HG02852 (cell line): ENCODE measurements around the gene KSR2.

Experiments
- ATAC-seq: cut with Tn5 transposase; IDR thresholded peaks from one replicate; pipeline ENCODE4 v1.9.1; 2021; ENCODE audit warnings: mild to moderate bottlenecking, moderate library complexity; ENCODE audit not compliant: unreplicated experiment

The KSR2 gene

GRCh38 chr12:117589021-117589420, 379.8 kb downstream of the KSR2 start:
- ATAC-seq: no peak

- ATAC-seq: no peak
Measured at GRCh38 chr12:117587631-117588287, 381.0 kb downstream of the KSR2 start.

DNA sequence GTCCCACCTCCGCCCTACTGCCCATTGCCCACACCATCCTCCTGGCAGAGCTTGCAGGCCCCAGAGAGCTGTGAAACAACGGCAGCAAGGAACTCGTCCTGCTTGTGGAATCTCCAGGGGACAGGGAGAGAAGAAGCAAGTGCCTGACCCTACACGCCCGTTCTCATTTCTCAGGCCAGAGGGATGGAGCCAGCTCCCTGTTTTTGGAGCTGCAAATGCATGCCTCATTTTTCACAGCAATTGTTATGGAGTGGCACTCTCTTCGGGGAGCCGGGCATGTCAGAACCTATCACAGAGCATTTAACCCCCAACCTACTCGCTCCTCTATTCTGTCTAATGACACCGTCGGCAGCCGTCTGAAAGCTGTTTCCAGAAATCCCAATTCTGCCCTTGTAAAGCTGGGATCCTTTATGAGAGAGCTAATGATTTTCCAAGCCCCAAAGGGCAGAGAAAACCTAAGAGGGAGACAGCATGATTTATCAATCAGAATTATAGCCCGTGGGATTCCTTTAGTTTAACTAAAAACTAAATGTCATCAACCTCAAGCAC, 385.0 kb downstream of the KSR2 start:
- ATAC-seq: no peak

- ATAC-seq: no peak
Measured at GRCh38 chr12:117583092-117583491, 385.7 kb downstream of the KSR2 start.

GRCh38 chr12:117582135-117582784, 386.5 kb downstream of the KSR2 start:
- no peak for ATAC-seq

GRCh38 chr12:117580718-117581062, 388.1 kb downstream of the KSR2 start:
- no peak for ATAC-seq

- ATAC-seq: no peak
Measured at GRCh38 chr12:117580015-117580717, 388.6 kb downstream of the KSR2 start.

- ATAC-seq: no peak
Measured at GRCh38 chr12:117577122-117577657, 391.6 kb downstream of the KSR2 start.

- ATAC-seq: no peak
Measured at GRCh38 chr12:117576053-117576452, 392.7 kb downstream of the KSR2 start.

- ATAC-seq: no peak
Measured at GRCh38 chr12:117574655-117575054, 394.1 kb downstream of the KSR2 start.

GRCh38 chr12:117572755-117573154, 396.0 kb downstream of the KSR2 start:
- no peak for ATAC-seq

- ATAC-seq: no peak
Measured at GRCh38 chr12:117571321-117571720, 397.5 kb downstream of the KSR2 start.

DNA sequence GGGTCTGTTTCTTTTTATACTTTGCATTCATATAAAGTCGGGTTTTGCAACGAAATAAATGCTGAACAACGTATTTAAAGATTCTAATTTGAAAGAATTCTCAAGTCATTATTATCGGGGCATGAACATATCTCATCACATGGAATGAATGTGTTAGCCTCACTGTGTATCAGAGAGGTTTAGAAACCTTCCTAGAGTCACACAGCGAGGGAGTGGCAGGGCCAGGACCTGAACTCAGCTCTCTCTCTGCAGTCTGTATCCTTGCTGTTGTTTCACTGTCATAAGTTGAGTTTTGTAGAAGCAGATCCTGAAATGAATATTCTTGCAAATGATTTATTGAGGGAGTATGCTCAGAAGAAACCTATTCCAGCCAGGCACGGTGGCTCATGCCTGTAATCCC, 398.2 kb downstream of the KSR2 start:
- ATAC-seq: no peak

DNA sequence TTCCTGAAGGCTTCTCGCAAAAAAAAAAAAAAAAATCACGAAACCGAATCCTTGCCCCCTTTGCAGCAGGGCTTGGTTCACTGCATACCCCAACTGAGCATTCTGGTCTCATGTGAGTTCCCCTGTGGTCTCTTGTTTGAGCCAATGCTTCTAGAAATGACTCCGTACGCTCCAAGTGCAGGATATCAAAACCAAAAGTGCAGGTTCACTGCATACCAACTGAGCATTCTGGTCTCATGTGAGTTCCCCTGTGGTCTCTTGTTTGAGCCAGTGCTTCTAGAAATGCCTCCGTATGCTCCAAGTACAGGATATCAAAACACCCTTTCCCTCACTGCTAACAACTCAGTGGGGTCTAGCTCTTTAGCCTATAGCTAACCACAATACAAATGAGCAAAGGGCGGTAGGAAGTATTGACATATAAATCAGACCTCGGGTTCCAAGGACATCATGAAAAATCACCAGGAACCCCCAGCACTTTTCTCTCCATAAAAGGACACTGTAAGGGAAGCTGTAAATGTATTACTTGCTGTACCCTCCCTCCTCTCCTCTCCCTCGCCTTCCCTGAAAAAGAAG, 401.1 kb downstream of the KSR2 start:
- peak; percentile 83 for ATAC-seq

DNA sequence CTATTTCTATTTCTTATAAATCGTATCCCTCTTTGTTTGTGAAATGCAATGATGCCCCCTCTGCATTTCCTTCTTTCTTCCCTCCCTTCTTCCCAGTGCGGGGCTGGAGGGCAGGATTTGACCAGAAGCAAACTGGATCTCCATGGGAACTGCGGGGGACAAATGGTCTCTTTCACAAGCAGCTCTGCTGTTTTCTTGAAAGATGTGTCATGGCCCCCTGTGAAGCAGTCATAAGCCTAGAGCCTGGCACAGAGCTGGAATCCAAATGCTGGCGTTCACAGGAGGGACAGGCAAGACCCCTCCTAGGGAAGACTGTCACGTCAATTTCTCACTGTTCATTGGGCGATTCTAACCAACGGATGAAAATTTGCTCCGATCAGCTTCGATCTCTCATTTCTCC, 403.9 kb downstream of the KSR2 start:
- ATAC-seq: no peak

DNA sequence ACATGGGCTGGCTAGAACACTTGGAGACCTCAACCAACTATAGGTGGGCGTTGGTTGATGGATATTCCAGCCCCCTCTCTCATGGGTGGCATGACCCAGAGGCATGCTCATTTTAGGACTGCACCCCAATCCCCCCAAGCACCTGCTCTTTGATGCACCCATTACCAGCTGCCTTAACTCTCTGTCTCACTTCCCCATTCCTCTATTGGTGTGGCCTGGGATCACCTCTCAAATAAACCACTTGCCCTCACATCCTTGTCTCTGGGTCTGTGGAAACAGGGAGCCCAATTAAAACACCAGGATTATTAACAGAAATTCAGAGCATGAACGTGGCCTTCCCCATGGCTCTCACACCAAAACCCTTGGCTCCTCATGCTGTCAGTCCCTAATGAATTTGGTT, 405.1 kb downstream of the KSR2 start:
- no peak for ATAC-seq

- no peak for ATAC-seq
Measured at GRCh38 chr12:117563007-117563406, 405.8 kb downstream of the KSR2 start.

GRCh38 chr12:117561990-117562389, 406.8 kb downstream of the KSR2 start:
- no peak for ATAC-seq

DNA sequence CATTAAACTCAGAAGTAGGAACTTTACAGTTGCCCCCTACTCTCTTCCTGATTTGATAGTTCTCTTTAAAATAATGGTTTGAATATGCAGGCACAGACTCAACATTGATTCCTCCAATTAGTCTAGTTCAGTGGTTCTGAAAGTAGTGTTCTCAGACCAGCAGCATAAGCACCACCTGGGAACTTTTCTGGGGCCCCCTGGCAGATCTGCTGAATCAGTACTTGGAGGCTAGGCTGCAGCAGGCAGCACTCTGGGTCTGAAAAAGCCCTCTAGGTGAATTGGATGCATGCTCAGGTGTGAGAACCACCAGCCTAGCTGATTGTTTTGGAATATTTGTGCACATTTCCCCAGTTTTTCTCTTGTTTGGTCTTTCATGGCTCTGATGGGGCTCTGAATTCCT, 408.8 kb downstream of the KSR2 start:
- no peak for ATAC-seq

- no peak for ATAC-seq
Measured at GRCh38 chr12:117555889-117556288, 412.9 kb downstream of the KSR2 start.

DNA sequence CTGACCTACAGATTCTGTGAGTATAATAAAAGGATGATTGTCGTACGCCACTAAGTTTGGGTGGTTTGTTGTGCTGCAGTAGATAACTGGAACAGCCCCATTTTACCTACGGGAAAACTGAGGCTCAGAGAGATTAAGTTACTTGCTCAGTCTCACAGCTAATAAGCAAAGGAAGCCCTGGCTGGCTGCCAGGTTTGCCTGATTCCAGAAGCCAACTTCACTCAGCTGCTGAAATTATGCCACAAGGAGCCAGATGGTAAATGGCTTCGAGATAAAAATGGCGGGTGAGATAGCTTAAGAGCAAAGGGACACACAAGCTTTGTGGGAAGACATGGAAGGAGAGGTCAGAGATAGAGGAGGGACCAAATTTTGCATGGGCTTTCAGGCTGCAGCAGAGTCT, 415.8 kb downstream of the KSR2 start:
- no peak for ATAC-seq
